GM21367 (cell line): ENCODE measurements around the gene CUTA.

Source experiments
- ATAC-seq: cut with Tn5 transposase; IDR thresholded peaks from one replicate; pipeline ENCODE4 v1.9.1; 2021; ENCODE audit not compliant: unreplicated experiment

The CUTA gene

GRCh38 chr6:33417903-33418689 lies at the start of gene CUTA:
Gene CUTA (minus strand): TSS chr6:33418107. CDS start chr6:33418000, 107 bp downstream.
- ATAC-seq, result peak; percentile 80

- no peak for ATAC-seq
These were observed 49.2 kb upstream of the CUTA start for GRCh38 chr6:33467091-33467490.

DNA sequence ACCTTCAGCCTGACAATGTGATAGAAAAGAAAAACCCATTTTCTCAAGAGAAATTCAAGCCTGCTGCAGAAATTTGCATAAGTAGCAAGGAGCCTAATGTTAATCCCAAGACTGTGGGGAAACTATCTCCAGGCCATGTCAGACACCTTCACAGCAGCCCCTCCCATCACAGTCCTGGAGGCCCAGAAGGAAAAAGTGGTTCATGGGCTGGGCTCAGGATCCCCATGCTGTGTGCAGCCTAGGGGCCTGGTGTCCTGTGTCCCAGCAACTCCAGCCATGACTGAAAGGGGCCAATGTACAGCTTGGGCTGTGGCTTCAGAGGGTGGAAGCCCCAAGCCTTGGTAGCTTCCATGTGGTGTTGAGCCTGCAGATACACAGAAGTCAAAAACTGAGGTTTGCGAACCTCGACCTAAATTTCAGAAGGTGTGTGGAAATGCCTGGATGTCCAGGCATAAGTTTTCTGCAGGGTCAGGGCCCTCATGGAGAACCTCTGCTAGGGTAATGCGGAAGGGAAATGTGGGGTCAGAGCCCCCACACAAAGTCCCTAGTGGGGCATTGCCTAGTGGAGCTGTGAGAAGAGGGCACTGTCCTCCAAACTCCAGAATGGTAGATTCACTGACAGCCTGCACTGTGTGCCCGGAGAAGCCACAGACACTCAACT lies 48.3 kb upstream of the CUTA start:
- ATAC-seq, result no peak

DNA sequence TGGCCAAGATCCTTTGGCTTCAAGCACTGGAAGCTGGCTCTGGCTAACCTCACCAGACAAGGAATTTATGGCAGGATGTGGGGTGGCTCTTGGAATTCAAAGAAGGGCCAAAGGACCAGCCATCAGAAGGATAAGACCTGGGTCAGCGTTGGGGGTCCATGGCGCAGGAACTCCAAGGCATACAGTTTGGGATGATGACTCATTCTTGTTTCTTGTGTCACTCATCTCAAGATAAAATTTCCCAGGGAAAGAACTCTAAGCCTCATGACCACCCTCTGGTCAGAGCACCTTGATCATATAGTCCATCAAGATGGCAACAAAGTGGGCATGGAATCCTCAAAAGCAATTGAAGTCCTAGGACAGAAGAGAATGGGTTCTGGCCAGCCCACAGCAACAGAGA lies 41.3 kb upstream of the CUTA start:
- ATAC-seq, result no peak

DNA sequence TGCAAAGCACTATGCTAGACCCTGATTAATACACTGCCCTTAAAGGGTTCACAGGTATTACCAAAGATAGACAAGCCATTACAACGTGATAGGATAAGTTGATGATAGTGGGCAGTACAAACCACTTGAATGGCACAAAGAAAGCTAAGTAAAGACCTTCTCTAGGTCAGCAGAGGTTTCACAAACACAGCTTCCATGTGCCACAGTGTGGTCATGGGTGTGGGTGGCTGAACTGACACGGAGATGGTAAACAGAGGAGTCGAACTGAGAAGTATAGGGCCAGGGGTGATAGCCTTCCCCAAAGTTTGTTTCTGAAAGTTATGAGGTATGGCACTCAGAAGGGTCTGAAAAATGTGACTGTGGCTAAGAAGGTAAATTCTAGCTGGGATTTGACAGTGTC lies 40.8 kb upstream of the CUTA start:
- no peak for ATAC-seq

GRCh38 chr6:33456156-33456555 lies 38.2 kb upstream of the CUTA start:
- no peak for ATAC-seq

DNA sequence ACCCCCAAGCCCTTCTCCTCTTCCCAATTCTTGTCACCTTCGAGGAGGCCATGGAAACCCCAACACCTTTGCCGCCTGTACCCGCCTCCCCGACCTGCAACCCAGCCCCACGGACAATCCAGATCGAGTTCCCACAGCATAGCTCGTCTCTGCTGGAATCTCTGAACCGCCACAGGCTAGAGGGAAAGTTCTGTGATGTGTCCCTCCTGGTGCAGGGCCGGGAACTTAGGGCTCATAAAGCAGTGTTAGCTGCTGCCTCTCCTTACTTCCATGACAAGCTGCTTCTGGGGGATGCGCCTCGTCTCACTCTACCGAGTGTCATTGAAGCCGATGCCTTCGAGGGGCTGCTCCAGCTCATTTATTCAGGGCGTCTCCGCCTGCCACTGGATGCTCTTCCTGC lies 37.1 kb upstream of the CUTA start:
- no peak for ATAC-seq

DNA sequence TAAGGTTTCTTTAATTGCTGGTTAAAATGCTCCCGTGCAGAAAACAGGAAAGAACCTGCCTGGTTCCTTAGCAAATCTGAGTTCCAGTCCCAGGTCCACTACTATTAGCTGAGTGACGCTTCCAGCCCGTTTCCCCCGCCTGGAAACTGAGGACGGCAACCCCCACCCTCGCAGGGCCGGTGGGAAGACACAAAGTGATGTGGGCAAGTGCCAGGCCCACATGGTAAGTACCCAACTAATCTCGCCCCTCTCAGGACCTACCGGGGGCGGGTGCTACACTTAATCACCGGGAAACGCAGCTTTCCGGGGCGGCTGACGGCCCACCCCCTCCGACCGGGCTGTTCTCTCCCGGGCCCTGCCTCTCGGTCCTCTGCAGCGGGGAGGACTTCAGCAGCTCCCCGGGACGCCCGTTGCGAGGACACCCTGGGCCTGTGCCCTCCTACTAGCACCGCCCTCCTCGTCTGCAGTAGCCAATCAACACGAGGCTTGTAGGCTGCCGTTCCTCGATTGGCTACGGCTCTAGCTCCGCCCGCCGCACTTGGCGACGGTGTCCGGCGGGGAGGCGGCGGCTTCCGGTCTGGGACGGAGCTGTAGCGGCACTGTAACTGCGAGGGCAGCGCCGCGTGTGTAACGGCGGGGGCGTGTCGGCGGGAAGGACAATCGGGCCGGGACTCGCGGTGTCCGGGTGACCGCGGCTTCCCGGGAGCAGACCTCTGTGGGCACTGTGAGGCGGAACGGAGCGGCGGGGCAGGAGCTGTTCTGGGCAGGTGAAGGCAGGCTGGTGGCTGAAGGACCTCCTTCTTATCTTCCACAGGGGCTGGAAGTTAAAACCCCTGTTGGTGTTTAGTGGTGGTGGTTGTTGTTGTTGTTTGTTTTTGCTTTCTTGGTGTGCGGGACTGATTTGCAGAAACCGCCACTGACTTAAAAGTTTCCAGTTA lies 36.4 kb upstream of the CUTA start, which contains the start of gene ZBTB9:
Gene ZBTB9, plus strand, starts transcription at position 568 of the 938 bp plus-strand sequence. CDS start 525 bp downstream, outside the sequence.
- peak; percentile 90 for ATAC-seq

DNA sequence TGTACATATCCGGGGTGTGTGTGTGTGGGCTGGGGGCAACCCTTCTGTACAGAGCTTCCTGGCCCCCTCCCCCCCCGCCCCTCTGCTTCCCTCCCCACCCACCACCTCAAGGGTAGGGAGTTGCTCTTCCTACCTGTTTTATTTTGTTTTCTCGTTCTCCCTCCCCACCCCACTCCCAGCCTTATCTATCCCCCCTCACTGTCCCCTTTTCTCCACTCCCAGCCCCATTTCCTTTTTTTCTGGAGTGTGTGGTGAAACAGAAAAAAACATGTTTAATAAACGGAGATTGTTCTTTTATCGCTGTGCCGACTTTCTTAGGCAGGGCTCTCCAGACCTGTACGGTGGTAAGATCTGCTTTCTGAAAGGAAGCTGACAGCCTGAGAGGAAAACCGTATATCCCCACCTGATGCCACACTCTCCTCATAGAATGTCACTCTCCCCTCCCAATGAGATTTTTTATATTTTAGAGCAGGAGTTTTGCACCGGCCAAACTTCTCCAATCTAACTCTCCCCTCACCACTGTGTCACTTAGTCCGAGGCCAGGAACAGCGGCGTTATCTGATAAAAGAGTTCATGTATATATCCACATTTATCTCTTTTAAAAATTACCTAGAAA lies 35.6 kb upstream of the CUTA start:
- ATAC-seq, result no peak

DNA sequence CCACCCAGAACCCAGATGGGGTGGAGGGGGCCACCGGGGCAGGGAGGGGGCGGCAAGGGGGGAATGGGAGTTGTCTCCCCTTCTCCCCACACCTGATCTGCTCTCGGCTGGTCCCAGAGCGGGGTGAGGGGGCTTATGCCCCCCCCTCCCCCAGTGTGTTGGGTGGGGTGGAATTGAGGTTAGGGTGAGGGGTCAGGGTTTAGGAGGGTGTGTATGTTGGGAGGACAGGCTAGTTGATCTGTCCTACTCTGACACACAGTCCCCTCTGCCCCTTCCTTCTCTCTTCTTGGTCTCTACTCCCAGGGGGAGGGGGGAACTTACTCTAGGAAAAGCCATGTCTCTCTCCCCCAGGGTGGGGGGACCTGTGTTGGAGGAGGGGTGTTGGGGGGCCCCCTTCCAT lies 34.6 kb upstream of the CUTA start:
- no peak for ATAC-seq

DNA sequence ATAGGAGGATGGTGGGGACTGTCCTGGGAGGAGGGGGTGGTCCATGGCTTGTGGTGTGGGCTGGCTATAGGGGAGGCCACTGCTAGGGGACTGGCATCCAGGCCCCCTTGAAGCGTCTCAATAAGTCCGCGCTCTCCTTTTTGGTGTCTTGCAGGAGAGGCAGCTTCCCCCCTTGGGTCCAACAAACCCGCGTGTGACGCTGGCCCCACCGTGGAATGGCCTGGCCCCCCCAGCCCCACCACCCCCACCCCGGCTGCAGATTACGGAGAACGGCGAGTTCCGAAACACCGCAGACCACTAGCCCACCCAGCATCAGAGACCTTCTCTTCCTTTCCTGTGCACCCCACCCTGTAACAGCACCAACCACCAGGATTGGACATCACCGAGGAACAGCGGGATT lies 33.7 kb upstream of the CUTA start:
- ATAC-seq, result no peak

DNA sequence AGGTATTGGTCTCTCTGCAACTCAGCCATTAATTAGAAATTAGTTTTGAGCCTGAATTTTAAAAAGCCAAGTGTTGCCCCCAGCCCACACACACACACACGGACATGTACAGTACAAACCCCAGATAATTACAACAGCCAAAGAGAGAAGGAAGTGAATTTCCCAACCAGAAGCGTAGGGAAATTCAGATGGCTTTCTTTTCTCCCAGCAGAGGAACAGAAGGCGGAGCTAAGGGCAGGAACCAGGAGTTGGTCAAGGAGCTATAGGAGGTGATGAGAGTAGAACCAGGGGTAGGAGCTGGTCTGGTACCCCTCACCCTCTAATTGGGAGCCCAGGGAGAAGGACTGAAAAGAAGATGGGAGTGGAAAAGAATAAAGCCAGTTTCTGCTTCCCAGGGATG lies 32.5 kb upstream of the CUTA start:
- no peak for ATAC-seq

DNA sequence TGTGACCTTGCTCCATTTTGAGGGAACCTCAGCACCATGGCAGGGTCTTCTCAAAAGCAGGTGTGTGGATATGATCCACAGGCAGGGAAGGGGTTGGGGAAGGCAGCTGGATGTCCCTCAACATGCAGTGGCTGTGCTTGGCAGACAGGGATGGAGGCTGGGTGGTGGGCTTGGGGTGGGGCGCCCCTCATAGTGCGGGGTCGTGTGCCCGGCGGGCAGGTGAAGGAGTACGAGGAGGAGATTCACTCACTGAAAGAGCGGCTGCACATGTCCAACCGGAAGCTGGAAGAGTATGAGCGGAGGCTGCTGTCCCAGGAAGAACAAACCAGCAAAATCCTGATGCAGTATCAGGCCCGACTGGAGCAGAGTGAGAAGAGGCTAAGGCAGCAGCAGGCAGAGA lies 28.4 kb upstream of the CUTA start:
- ATAC-seq, result no peak

GRCh38 chr6:33445119-33445603 lies 27.3 kb upstream of the CUTA start:
- ATAC-seq, result no peak

GRCh38 chr6:33443619-33444504 lies 26.0 kb upstream of the CUTA start:
- ATAC-seq, result no peak

DNA sequence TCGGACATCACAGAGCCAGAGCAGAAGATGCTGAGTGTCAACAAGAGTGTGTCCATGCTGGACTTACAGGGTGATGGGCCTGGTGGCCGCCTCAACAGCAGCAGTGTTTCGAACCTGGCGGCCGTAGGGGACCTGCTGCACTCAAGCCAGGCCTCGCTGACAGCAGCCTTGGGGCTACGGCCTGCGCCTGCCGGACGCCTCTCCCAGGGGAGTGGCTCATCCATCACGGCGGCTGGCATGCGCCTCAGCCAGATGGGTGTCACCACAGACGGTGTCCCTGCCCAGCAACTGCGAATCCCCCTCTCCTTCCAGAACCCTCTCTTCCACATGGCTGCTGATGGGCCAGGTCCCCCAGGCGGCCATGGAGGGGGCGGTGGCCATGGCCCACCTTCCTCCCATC lies 25.1 kb upstream of the CUTA start:
- no peak for ATAC-seq

DNA sequence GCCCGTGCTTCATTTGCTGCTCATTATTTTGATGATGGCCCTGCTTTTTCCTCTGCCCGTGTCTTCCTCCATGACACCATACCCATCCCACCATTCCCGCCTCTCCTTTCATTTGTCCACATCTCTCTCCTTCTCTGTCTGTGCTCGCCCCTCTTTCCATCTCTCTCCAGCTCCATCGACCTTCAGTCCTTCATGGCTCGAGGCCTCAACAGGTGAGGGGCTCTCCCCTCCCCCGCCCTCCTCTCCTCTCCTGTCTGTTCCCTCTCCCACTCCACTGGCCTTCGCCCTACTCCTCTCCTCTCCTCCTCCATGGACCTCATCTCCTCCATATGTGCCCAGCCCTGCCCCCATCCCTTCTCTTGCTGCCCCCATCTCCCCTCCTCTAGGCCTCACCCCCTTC lies 24.4 kb upstream of the CUTA start:
- no peak for ATAC-seq

DNA sequence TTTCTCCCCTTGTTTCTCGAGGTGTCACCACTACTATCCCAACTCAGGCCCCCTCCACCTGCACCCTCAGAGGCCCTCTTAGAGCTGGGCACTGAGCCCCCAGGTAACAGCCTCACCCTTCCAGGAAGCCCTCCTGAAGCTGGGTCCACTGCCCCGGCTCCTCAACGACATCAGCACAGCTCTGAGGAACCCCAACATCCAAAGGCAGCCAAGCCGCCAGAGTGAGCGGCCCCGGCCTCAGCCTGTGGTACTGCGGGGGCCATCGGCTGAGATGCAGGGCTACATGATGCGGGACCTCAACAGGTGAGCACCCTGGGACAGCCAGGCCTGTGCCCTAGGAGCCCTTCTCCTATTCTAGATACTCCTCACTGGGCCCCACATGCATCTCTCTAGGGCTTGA lies 23.6 kb upstream of the CUTA start:
- no peak for ATAC-seq

- no peak for ATAC-seq
These were observed 22.9 kb upstream of the CUTA start for GRCh38 chr6:33440649-33441309.
